ENCODE data around the gene CXorf58.

GRCh38 chrX:23930894-23931604 is 23.2 kb downstream of the CXorf58 start:
- TF ChIP-seq OSR1 (CRISPR knock-in tag; IDR thresholded peaks at IDR 0.05) (no peak), ZFP3 (CRISPR knock-in tag; IDR thresholded peaks at IDR 0.05) (no peak), POU6F1 (CRISPR knock-in tag; IDR thresholded peaks at IDR 0.05; ENCODE audit: borderline replicate concordance, low read depth) (no peak), TCF4 (CRISPR knock-in tag; IDR thresholded peaks at IDR 0.05; ENCODE audit: borderline replicate concordance) (no peak)
